Measurements from ENCODE around the gene RPP14.

The RPP14 gene

GRCh38 chr3:58296269-58296668 lies 9.8 kb upstream of the RPP14 start:
- no peak for DNase-seq (ENCODE audit: low read depth in 1 of 2, low spot score in 1 of 2)
- Histone ChIP-seq H3K27ac (replicated peaks) (no peak overlapping the region), H3K27me3 (ENCODE audit: insufficient read depth, poor library complexity, severe bottlenecking) (peaks cover 9% of the 10 kb centered on the region), H3K4me3 (replicated peaks; ENCODE audit: insufficient read depth, low read length) (no peak overlapping the region)
- TF ChIP-seq CTCF (IDR thresholded peaks at IDR 0.05; ENCODE audit: insufficient read depth, low read length) (no peak), SPI1 (IDR thresholded peaks at IDR 0.05; ENCODE audit: borderline replicate concordance, low read depth) (no peak), REST (IDR thresholded peaks at IDR 0.05; ENCODE audit: insufficient replicate concordance, low read depth) (no peak), GABPA (IDR thresholded peaks at IDR 0.05; ENCODE audit: low read depth) (no peak), POLR2AphosphoS5 (IDR thresholded peaks at IDR 0.05; ENCODE audit: low read depth) (no peak)

- TF ChIP-seq REST (IDR thresholded peaks at IDR 0.05; ENCODE audit: insufficient replicate concordance, low read depth): no peak
- TF ChIP-seq SPI1 (IDR thresholded peaks at IDR 0.05; ENCODE audit: borderline replicate concordance, low read depth): no peak
- TF ChIP-seq CTCF (IDR thresholded peaks at IDR 0.05; ENCODE audit: insufficient read depth, low read length): no peak
- no peak for TF ChIP-seq POLR2AphosphoS5 (IDR thresholded peaks at IDR 0.05; ENCODE audit: low read depth)
- TF ChIP-seq GABPA (IDR thresholded peaks at IDR 0.05; ENCODE audit: low read depth): no peak
- no peak overlapping the region for H3K27ac ChIP-seq (replicated peaks)
Observed at GRCh38 chr3:58296843-58297242, 9.2 kb upstream of the RPP14 start.

GRCh38 chr3:58298190-58298589 lies 7.9 kb upstream of the RPP14 start:
- H3K27ac ChIP-seq (replicated peaks): no peak overlapping the region
- TF ChIP-seq GABPA (IDR thresholded peaks at IDR 0.05; ENCODE audit: low read depth) (no peak), SPI1 (IDR thresholded peaks at IDR 0.05; ENCODE audit: borderline replicate concordance, low read depth) (no peak), REST (IDR thresholded peaks at IDR 0.05; ENCODE audit: insufficient replicate concordance, low read depth) (no peak), CTCF (IDR thresholded peaks at IDR 0.05; ENCODE audit: insufficient read depth, low read length) (no peak), POLR2AphosphoS5 (IDR thresholded peaks at IDR 0.05; ENCODE audit: low read depth) (no peak)
- DNase-seq (ENCODE audit: low read depth in 1 of 2, low spot score in 1 of 2): no peak
- H3K27me3 ChIP-seq (ENCODE audit: insufficient read depth, poor library complexity, severe bottlenecking): peaks cover 9% of the 10 kb centered on the region
- H3K4me3 ChIP-seq (replicated peaks; ENCODE audit: insufficient read depth, low read length): no peak overlapping the region

More at GRCh38 chr3:58296843-58297242, 9.2 kb upstream of the RPP14 start:
- H3K4me3 ChIP-seq (replicated peaks; ENCODE audit: insufficient read depth, low read length): no peak overlapping the region
- no peak for DNase-seq (ENCODE audit: low read depth in 1 of 2, low spot score in 1 of 2)
- H3K27me3 ChIP-seq (ENCODE audit: insufficient read depth, poor library complexity, severe bottlenecking): peaks cover 9% of the 10 kb centered on the region

Measured in HL-60 (cell line).